ENCODE data around the gene KRTAP19-6.
"Not testable (repeated sequence)": the region's sequence is repeated elsewhere in the genome, so short reads cannot be mapped to it uniquely, and the experiment has no call there.

The KRTAP19-6 gene, protein sequence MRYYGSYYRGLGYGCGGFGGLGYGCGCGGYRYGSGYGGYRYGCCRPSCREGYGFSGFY

DNA sequence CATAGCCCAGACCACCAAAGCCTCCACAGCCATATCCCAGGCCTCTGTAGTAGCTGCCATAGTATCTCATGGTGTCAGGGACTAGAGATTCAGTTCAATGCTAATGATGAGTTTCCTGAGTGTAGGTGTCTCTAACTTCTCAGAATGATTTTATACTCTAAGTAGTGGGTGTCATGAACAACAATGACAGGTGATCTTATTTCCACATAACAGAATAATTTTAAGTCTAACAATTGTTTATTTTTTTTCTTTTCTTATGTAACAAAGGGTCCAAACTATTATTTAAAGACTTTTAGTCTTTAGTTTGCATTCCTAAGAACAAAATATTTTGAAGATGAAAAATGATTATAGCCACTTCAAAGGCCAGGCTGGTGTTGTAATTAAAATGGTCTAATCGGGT, at the start of gene KRTAP19-6:
Gene KRTAP19-6, minus strand, starts transcription at position 101 of the 400 bp plus-strand sequence. Its CDS starts 31 bp downstream, at position 70.
- no peak for DNase-seq

DNA sequence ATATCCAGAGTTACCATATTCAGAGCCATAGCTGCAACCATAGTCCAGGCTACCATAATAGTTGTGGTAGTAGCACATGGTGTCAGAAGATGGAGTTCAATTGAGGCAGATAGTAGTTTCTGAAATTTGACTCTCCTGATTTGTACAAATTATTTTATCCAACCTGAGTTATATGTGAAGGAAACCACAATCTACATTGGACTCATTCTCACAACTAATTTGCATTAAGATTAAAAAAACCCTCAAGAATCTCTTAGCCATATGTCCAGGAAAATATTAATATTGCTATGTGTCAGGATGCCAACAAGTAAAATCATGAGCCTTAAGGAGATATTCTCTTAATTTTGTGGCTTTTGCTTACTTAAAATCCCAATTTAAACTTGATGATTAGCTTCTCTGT, 48.6 kb upstream of the KRTAP19-6 start, which contains the start of gene KRTAP22-2:
Gene KRTAP22-2, minus strand, starts transcription at position 101 of the 400 bp plus-strand sequence.
- no peak for DNase-seq

DNA sequence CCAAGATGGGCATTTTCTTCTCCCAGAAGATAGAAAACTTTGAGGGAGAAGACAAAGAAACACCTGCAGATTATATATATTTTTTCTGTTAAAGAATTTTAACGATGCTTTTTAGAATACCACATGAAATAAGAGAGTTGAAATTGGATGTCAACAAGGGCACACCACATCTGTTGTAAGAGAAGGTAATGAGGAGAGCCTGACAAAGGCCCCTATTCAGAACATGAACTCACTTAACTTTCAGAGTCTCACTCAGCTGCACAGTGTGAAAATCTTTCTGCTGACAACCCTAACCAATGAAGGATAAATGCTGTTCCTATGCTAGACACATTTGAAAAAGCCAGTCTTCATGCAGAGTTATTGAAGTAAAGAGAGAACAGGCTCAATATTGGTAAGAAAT, 41.2 kb upstream of the KRTAP19-6 start:
- DNase-seq: no peak

DNA sequence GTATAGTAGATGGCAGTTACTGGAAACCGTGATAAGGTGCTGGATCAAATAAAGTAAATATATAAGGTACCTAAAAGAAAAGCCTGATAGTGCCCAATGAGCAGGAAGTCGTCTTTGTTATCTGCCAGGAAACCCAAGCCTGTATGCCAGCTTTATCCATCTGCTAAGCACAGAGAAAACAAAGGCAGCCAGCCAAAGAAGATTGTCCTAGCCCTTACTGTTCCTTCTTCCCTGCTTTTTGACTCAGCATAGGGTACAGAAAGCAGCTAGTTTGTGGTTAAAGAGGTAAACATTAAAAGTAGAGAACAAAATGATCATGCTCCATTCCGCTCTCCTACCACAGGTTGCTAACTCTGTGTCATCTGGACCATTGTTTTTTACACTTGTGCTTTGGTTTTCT, 38.5 kb upstream of the KRTAP19-6 start:
- no peak for DNase-seq

DNA sequence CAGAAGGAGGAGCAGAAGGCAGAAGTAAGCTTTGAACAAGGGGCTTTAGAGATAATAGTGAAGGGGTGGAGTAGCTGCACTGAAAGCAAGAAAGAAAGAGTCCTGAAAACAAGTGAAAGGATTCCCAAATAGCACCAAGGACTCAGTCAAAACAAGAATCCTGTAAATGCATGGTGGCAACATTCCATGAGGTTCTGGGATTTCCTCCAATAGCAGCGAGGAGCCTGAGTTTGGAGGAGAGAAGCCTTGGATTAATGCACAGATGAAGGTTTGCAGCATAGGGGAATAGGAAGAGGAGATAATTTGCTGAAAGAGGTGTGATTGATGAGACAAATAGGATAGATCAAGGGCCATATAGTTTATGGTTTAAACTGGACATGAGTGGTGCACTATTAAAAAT, 37.7 kb upstream of the KRTAP19-6 start:
- no peak for DNase-seq

DNA sequence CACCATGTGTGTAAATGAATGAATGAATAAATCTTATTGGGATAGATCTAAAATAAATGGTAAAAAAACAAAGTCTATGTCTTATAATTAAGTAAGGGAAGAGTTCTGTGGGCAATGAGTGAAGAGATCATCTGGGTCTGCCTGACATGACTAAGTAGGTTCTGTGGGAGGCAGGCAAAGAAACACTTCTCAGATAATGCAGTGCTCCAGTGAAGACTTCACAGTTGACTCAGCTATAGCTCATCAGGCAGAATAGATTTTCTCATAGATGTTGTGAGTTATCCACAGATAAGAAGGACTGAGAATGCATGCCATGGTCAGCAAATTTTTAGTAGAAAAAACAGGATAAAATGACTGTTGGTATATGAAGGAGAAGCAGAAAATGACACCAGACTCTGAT, 36.1 kb upstream of the KRTAP19-6 start:
- no peak for DNase-seq

DNA sequence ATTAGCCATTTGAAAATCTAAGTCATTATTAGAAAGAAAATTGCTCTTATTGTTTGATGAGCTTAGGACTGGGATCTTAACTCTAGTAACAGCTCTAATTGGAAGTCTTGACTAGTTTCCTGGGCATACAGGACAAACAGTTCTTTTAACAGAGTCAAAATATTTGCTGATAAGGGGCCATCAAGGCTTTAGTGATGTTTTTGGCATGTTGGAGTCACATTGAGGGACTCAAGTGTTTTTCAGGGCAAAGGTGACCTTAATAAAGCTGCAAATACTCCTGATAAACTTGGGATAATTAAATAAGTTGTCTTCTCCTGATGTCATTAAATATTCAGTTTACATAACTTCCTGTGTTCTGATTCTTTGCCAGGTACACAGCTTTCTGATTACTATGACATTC, 26.0 kb upstream of the KRTAP19-6 start:
- DNase-seq: no peak

DNA sequence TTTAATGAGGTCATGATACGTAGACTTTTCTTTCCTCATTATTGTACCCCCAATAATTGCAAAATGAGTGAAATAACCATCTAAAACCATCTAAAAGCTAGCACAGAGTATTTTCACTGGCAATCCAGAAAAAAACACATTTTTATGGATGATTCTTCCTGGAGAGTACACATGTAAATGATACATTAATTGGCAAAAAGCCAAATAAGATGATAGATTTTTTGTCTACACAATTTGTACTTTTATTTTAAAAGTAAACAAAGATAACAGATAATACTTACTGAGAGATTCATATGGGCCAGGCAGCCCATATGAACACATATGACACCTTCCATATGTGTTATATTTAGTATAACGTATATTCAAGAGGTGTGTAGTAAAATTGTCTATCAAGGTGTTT, 22.0 kb upstream of the KRTAP19-6 start:
- DNase-seq: no peak

DNA sequence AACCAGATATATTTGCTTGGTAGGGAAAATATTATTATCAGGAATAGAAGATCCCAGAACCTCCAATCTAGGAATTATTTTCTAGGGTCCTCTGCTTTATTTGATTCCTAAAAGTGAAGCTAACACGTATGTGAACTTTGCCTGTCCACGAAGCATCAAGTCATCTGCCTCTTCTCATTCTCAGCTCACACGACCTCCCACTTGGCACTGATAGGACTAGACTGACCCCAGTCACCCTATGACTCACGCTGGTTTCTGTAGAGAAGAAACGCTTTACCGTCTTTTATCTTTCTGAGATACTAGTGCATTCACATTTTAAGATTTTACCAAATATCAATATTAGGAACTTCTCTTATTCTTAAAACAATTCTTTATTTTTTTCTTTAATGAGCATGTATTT, 21.4 kb upstream of the KRTAP19-6 start:
- DNase-seq: no peak

DNA sequence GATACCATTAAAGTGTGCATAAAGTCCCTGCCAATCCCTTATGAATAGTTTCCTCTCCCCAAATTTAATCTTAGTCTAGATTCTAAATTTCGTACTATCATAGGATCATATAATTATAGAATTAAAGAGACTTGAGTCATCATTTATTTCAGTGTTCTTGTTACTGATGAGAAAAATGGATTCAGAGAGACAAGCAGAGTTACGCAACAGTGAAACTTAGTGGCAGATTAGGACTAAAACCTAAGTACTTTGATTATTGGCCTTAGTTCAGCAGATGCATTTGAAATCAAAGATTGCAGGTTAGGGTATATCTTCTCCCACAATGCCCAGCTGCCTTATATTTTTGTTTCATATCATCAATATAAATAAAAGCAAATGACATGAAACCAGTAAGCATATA, 20.3 kb upstream of the KRTAP19-6 start:
- DNase-seq: no peak

DNA sequence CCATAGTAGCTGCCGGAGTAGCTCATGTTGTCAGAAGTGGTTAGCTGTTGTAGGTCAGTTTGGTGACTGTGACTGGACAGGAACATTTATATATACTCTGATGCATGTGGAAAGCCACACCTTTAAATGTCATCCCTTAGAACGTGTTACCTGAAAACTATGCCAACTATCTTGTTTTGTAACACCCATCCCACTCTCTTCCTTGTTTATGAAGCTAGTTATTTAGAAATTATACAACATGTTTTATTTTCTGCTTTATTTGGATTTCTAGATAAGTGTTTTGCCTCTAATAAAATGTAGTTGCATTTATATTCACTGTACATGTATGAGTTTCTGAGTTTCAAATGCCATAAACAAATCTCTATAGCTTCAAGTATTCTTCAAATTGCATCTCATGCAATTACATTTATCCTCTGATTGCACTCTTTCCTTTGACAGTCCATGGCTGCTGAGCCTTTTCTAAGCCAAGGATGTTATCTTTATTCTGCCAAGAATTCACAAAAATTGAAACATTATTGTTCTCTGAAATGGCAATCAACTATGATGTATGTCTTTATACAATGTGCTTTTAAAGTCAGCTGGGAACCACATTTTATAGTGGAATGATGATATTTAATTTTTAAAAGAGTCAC, 19.7 kb upstream of the KRTAP19-6 start, which contains the start of gene KRTAP19-7:
Gene KRTAP19-7, minus strand, starts transcription at position 51 of the 632 bp plus-strand sequence. Its CDS starts 25 bp downstream, at position 26.
- no peak for DNase-seq

DNA sequence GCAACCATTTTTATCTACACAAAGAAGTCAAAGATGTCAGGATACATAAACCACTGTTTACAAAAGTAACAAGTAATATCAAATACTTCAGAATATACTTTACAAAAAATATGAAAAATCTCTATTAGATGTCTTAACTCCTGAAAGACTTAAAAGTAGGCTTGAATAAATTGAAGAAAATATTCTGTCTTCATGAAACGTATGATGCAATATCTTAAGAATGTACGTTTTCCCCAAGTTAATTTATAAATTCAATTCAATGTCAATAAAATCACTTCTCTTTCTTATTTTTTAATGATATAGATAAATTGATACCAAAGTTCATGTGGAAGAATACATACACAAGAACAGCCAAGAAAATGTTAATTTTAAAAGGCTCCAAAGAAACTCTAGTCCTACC, 13.4 kb upstream of the KRTAP19-6 start:
- no peak for DNase-seq

DNA sequence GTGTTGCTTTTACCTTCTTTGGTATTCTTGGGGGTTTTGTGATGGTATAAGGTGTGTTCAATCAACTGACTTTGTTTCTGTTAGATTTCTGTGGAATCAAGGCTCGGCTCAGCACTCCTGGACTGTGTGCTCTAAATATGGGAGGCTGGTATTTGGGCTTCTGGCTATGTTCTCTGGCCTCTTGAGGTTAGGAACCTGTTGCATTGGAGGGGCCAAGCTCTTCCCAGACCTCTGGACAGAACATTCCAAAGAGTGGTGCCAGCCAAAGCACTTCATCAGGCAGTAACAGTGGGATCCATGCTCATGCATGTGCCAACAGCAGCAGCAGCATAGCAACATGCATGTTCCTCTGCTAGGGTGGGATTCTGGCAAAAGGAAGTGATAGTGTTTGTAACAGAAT, 11.1 kb upstream of the KRTAP19-6 start:
- no peak for DNase-seq

DNA sequence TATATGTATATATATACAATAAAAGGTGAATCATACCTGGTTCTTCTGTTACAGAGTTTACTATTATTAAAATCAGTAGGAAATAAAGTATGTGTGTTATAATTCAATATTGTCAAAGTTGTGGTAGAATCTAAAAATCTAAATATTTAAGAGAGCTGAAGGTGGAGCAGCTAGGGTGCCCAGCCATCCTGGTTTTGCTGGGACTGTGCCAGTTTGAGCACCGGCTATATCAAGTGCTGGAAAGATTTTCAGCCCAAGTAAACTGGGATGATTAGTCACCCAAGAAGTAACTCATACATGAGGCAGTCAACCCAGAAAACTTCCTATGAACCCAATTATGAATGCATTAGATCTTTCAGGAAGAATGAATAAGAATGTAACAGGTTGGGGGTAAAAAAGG, 22.8 kb downstream of the KRTAP19-6 start:
- DNase-seq: no peak

DNA sequence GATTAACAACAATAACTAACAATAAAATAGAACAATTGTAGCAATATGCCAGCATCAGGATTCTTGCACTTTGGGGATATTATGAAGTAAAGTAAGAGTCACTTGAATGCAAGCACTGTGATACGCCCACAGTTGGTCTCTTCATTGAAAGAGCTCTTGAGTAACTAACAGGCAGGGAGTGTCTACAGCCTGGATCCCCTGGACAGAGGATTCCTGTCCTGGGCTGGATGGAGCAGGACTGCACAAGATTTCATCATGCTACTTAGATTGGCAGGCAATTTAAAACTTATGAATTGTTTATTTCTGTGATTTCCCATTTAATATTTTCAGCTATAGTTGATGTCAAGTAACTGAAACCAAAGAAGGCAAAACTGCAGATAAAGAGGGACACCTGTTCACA, 26.0 kb downstream of the KRTAP19-6 start:
- DNase-seq: no peak

DNA sequence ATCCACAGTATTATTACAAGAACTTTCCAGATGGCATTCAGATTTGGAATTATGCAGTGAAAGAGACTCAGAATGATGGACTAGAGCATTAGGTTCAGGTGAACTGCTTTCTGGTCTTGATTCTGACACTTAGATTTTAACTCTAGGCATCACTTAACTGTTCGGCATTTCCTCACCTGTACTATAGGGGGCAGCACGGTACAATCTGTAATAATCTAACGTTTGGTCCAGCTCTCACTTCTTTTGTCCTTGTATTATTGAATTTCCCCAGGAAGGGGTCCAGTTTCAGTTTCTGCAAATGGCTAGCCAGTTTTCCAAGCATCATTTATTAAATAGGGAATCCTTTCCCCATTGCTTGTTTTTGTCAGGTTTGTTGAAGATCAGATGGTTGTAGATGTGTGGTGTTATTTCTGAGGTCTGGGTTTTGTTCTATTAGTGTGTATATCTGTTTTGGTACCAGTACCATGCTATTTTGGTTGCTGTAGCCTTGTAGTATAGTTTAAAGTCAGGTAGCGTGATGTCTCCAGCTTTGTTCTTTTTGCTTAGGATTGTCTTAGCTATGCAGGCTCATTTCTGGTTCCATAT, 36.0 kb downstream of the KRTAP19-6 start:
- not testable (repeated sequence) for DNase-seq

DNA sequence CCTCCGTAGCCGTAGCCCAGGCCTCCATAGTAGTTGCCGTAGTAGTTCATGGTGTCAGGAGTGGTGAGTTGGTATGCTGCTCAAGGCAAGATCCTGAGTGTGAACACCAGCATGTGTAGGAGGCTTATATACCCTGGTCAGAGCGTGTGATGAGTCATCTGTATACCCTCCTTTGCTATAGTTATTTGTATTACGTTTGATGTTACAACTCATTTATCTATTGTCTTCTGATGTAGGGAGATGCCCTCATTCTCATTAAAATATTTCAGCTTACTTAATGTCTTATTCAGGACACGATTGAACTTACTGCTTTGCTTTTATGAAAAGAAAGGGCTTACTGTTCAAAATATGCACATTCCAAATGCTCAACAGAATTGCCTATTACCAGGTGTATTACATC, 39.6 kb downstream of the KRTAP19-6 start, which contains the start of gene KRTAP19-5:
Gene KRTAP19-5, minus strand, starts transcription at position 101 of the 400 bp plus-strand sequence. Its CDS starts 51 bp downstream, at position 50.
- no peak for DNase-seq

DNA sequence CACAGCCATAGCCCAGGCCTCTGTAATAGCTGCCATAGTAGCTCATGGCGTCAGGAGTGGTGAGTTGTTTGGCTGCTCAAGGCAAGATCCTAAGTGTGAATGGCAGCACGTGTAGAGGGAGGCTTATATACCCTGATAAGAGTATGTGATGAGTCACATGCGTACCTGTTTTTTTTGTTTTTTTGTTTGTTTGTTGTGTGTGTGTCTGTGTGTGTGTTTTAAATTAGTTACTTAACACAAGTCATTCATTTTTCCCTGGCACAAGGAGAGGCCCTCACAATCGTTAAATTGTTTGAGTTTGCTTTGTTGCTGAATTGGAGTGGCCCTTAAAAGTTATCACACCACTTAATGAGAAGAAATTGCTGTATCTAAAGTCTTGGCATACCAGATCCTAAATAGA, 44.6 kb downstream of the KRTAP19-6 start, which contains the start of gene KRTAP19-4:
Gene KRTAP19-4, minus strand, starts transcription at position 101 of the 400 bp plus-strand sequence. Its CDS starts 55 bp downstream, at position 46.
- DNase-seq: no peak

DNA sequence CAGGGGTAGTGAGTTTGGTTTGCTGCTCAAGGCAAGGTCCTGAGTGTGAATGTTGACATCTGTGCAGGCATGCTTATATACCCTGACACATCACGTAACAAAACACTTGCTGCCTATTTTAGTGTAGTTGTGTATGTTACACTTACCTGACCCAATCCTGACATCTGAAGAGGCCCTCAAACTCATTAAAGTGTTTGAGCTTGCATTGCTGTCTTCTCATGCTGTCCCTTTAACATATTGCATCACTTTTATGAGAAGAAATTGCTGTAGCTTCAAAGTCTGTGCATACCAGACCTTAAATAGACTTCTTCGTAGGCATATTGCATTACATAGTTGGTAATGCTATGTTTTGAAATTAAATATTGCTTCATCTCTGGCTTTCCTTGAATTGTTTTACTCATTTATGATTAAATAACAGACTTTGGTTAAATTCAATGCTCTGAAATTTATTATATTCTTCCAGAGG, 49.7 kb downstream of the KRTAP19-6 start, which contains the start of gene KRTAP19-3:
Gene KRTAP19-3, minus strand, starts transcription at position 51 of the 466 bp plus-strand sequence. CDS start 56 bp downstream, outside the sequence.
- DNase-seq: no peak

Measured in inflammatory macrophage treated with lipopolysaccharide for 1 hour (primary cell).